NAMALWA (cell line): Measurements from ENCODE around the gene CHD6.

ENCODE experiments used
- DNase-seq: peaks from one replicate; pipeline ENCODE4 v3.0.0-alpha.2; 2015; ENCODE audit warnings: low spot score

Gene CHD6, protein sequence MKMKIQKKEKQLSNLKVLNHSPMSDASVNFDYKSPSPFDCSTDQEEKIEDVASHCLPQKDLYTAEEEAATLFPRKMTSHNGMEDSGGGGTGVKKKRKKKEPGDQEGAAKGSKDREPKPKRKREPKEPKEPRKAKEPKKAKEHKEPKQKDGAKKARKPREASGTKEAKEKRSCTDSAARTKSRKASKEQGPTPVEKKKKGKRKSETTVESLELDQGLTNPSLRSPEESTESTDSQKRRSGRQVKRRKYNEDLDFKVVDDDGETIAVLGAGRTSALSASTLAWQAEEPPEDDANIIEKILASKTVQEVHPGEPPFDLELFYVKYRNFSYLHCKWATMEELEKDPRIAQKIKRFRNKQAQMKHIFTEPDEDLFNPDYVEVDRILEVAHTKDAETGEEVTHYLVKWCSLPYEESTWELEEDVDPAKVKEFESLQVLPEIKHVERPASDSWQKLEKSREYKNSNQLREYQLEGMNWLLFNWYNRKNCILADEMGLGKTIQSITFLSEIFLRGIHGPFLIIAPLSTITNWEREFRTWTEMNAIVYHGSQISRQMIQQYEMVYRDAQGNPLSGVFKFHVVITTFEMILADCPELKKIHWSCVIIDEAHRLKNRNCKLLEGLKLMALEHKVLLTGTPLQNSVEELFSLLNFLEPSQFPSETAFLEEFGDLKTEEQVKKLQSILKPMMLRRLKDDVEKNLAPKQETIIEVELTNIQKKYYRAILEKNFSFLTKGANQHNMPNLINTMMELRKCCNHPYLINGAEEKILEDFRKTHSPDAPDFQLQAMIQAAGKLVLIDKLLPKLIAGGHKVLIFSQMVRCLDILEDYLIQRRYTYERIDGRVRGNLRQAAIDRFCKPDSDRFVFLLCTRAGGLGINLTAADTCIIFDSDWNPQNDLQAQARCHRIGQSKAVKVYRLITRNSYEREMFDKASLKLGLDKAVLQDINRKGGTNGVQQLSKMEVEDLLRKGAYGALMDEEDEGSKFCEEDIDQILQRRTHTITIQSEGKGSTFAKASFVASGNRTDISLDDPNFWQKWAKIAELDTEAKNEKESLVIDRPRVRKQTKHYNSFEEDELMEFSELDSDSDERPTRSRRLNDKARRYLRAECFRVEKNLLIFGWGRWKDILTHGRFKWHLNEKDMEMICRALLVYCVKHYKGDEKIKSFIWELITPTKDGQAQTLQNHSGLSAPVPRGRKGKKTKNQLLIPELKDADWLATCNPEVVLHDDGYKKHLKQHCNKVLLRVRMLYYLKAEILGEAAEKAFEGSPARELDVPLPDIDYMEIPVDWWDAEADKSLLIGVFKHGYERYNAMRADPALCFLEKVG (N-terminal part only)

DNA sequence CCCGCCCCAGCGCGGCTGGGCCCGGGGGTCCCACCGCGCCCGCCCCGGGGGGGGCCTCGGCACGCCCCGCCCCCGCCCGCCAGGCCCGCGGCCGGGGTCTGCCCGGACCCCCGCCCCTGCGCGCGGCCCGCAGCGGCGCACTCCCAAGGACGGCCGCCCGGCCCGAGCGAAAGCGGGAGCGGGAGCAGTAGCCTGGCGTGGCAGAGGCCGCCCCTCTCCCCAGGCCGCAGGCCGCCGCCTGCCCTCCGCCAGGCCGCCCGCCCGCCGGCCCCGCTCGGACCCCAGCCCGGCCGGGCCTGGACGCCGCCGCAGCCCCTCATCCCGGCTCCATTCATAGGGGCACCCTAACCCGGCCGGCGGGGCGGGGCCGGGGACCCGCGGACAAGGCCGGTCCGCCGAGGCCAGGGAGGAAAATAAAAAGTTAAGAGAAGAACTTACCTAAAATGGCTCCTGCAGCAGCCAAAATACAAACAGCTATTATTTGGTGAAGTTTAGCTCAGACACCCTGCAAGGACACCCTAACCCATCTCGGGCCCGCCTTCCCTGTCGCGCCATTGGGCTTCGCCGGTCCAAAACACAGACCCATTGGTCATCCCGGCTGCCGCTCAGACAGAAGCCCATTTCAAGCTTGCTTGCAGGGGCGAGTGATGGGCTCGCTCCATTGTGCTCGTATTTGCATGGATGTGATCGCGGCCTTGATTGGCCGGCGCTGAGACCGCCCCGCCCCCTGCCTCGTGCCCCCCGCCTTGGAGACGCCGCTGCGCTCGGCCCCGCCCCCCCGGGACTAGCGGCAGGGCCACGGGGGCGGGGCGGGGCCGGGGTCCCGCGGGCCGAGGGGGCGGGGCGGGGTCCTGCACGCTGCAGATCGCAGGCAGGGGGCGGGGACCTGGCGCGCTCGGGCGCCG lies at the start of gene CHD6:
Gene CHD6 (minus strand): TSS at position 476 of the 905 bp plus-strand sequence. CDS start 67,040 bp downstream, outside the sequence.
- DNase-seq = peak; percentile 99

DNA sequence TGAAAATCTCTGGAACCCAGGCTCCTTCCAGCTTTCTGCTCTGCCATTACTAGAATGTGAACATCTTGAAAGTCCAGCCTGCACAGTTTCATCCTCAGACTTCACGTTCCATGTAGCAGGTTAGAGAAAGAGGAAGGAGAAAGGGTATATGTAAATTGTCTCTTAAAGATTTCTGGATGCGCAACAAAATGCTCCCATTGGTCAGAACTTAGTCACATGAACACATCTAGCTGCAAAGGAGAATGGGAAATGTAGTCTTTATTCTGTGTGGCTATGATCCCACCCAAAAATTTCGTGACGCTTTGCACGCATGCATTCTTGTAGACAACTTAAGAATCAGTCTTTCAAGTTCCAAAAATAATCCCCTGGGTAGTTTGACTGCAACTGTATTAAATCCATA lies 46.4 kb upstream of the CHD6 start:
- peak; percentile 94 for DNase-seq

DNA sequence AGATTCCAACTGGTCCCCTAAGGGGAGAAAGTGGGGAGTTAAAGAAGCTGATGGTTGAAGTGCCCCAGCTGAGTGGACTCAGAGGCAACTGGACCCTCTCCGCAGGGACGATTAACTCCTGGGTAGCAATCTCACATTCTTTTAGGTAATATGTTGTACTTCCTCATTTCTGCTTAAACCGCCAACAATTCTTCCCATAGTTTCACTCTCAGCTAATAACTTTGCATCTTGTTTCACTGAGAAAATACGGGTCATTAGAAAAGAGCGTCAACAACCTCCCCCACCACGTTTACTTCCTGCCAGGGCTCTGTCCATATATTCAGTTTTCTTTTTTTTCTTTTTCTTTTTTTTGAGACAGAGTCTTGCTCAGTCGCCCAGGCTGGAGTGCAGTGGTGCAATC lies 39.5 kb upstream of the CHD6 start:
- peak; percentile 33 for DNase-seq

DNA sequence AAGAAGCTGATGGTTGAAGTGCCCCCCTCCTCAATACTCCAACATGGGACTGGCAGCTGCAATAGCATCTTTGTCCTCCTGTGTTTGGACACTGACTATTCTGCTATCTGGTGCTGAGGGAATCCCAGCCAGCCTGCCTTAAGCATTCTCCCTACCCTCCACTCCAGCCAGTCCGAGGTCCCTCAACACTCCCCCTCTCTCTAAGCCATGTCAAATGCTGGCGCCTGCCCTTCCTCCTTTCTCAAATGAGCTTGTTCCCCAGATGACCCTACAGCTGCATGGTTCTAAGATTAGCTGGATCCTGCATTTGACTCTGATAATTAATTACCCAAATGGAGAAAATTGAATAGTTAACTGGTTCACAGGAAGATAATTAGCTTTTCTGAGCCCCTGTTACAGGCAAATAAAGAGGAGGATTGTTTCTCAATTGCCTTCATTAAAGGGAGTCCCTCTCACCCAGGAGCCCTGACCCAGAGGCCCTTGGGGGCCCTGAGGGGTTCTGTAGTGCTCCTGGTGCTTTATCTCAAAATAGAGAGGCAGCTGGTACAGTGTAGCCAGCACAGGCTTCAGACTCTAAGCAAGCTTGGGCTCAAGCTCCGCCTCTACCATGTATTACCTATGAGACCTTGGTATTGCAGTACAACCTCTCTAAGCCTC lies 37.9 kb upstream of the CHD6 start:
- DNase-seq = no peak

DNA sequence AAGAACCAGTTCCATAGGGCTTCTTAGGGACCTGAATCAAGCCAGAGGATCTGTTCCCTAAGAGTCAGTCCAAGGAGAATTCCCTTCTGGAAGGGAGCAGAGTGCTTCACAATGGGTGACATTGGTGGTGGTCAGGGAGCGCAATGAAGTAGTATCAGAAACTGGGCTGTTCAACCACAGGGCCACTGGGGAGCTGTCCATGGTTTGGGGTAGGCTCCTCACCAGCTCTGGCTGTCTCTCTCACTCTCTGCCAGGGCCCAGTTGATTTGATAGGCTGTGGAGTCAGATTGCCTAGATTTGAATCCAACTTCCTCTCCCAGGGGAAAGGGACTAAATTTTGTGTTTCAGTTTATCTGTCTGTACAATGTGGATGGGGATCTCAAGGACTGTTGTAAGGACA lies 36.7 kb upstream of the CHD6 start:
- peak; percentile 15 for DNase-seq

DNA sequence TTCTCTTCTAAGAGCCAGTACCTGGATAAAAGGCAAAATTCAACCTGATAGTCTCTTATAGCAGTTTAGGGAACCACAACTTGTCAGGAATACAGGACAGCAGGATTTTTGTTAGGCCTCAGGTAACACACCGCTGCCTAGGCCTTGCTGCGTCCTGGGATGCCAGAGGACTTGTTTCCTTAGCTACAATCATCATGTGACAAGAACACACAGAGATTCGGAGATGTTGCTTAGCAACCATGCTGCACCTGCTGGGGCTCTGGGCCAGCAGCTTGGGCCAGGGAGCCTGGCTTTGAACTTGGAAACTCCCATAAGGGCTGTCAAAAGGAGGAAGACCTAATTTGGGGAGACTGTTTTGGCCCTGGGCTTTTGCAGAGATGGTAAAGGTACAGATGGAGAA lies 36.1 kb upstream of the CHD6 start:
- DNase-seq = peak; percentile 44

DNA sequence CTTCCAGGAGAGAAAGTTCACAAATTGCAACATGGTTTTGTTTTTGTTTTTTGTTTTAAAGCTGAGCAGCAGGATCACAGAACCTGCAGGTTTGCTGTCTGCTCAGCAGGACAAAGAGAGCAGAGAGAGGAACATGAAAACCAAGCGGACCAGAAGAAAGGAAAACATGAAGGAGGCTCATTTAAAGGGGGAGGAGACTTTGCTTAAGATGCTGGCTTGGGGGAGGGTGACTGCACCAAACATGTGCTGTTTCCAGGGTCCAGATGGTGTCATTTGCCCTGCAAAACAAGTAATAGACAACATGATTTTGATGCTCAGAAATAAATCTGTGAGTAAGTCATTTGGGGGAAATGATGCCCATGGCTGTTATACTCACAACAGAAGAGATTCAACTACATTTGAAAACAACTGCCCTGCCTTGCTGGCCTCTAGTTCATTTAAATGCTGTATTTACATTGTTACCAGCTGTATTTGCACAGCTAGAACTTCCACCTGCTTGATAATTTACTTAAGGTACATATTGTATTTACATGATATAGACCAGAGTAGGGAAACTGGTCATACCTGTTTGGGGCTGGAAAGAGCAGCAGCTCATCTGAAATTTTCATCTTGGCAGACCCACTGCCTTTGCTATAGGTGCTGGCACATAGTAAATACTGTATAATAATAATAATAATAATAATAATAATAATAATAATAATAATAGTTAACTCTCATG lies 32.2 kb upstream of the CHD6 start:
- peak; percentile 24 for DNase-seq

DNA sequence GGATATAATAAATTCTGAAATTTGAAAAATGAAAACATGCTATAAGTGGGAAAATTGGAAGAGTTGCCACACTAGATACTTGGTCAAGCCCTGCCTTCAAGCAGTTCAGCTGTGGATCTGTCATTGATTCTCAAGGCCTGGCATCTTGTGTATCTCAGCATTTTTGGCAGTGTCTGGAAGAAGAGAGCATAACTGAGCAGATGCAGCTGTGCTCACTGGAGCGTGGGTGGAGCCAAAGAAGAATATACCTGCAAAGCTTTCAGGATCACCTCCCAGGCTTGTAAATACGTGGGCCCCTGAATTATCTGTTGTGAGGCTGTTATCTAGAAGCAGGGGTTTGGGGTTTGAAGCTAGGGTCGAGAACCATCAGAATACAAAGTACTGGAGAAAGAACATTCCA lies 31.3 kb upstream of the CHD6 start:
- peak; percentile 36 for DNase-seq

DNA sequence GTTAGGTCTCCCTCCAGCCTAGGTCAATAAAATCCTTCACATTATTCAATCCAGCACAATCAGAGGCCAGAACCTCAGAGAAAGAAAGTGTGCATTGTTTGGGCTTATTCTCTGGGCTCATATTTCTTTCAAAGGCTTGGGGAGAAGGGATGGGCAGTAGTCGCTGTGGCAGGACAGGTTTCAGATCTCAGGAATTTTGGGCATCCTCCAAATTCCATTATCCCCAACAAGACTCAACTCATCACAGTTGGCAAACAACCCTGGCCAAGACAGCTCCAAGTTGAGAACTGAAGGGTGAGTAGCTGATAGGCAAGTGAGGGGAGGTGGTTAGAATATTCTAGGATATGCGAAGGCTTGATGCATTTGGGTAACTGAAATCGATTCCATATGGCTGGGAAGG lies 27.2 kb upstream of the CHD6 start:
- no peak for DNase-seq

DNA sequence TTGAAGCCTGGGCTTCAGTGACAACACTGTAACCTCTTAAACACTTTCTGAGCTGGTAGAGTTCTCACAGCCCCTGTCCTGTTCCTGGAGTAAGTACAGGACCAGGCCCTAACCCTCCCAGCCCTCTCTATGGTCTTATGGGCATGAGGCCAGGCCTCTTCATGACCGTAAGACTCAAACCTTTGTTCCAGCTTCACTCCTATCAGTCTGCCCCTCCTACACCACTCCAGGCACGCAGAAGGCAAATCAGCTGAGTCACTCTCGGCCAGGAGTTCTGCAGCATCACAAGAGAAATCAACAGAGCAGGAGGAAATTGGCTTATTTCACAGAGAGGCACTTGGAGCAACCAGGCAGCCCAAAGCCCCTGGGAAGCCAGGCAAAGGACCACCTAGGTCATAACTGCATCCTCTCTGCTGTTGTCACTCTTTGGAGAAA lies 25.3 kb upstream of the CHD6 start:
- no peak for DNase-seq

DNA sequence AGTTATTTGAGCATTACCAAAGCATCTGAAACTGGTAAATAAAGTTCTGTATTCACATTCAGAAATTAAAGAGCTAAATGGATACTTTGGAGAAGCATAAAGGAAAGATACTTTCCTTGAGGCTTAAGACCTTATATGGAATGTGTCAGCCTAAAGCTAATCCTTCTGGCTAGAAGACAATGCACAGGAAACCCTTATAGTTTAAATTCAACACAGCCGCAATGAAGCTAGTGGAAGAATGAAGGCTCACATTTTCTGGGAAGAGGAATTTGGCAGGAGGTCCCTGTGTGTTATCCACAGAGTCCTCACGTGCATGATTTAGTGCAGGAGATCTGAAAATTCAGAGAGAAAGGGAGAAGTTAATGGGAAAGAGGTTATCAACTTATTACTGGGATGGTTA lies 21.5 kb upstream of the CHD6 start:
- no peak for DNase-seq

DNA sequence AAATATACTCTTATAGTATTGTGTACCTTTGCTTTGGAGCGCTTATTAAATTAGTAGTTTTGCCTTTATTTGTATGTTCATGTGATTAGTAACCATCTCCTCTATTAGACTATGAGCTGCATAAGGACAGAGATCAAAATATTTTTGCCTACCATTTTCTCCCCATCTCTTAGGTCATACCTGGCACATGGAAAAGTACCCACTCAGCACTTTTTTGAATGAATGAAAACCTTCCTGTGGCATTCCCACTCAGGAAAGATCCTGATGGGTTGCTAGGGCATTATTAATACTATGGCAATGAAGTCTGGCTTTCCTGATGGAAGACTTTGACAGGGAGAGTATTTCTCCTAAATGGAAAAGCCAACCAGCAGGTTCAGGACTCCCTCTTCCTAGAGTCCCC lies 20.3 kb upstream of the CHD6 start:
- DNase-seq = no peak

DNA sequence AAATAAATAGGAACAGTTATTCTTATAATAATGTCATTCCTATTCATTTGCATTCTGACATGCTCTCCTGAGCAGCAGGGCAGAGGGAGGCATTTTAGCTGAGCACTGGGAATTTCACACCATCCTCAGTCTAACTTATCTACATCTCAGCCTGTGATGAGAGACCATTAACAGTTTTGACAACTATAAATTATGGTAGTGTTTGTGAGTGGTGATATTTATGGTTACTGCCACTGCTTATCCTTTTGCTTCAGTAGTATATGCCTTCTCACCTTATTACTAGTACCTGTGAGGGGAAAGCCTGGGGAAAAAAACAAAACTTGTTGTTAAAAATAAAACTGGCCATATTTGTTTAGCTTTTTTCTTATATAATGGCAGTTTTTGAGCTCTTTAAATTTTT lies 17.0 kb upstream of the CHD6 start:
- DNase-seq = no peak

DNA sequence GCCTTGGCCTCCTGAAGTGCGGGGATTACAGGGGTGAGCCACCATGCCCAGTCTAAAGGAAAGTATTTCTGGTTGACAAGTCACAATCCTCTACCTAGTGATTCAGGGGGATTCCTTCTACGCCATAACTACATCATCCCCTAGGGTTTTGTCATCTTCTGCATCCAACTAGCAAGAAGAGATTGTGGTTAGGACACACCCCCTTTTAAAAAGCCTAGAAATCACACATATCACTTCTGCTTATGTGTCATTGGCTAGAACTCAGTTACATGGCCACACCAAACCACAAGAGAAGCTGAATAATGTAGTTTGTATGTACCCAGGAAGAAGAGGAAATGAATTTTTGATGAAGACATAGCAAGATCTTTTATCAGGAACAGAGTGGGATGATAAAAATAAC lies 14.7 kb upstream of the CHD6 start:
- no peak for DNase-seq

DNA sequence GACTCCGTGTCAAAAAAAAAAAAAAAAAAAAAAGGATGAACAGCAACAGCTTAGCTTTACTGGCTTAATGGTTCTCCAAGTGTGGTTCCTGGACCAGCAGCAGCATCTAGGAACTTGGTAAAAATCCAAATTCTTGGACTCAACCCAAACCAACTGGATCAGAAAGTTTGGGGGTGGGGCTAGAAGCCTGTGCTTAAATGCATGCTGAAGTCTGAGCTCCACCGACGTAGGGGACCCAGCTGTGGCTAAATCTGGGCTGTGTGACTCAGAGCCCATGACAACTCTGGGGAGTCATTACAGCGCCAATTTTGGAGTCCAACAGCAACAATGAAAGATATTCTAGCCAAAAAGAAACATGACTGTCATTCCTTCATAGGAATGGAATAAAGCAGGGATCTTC lies 13.6 kb upstream of the CHD6 start:
- no peak for DNase-seq

DNA sequence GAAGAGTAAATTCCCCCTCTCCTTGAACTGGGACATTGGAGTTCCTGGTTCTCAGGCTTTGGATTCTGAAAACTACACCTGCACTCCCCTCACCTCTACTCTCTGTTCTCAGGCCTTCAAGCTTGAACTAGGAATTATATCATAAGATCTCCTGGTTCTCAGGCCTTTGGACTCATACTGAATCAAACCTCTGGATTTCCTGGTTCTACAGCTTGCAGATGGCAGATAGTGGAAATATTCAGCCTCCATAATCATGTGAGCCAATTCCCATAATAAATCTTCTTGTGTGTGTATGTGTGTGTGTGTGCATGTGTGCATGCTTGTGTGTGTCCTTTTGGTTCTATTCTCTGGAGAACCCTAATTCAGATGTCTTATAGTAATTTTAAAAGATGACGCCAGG lies 12.7 kb upstream of the CHD6 start:
- DNase-seq = no peak

DNA sequence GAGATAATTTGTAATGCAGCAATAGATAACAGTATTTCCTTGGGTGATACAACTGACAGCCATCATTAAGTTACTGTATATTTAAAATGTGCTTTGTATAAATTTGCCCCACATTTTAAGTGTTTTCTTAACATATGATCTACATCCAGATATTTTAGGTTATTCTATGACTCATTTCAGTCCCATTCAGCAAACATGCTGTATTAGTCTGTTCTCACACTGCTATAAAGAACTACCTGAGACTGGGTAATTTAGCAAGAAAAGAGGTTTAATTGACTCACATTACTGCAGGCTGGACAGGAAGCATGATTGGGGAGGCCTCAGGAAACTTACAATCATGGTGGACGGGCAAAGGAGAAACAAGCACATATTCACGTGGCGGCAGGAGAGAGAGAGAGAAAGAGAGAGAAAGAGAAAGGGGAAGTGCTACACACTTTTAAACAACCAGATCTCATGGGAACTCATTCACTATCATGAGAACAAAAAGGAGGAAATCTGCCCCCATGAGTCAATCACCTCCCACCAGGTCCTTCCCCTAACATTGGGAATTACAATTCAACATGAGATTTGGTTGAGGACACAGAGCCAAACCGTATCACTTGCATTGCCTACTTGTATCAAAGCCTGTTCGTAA lies 9.6 kb upstream of the CHD6 start:
- no peak for DNase-seq

DNA sequence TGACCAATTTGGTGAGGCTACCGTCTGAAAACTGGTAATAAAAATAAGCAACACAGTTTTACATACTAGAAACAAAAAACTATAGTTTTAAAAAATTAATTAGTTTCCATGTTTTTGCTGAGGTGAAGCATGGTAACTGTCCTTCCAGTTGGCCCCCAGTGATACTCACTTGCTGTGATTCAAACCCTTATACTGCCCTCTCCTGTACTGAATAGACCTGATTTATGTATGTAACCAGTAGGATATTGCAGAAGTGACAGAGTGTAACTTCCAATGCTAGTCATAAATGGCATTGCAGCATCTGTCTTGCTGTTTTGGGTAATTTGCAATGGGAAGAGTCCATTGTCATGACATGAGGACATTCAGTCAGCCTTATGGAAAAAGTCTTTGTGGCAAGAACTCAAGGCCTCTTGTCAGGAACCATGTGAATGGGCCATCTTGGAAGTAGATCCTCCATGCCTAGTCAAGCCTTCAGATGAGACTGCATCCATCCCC lies 8.9 kb upstream of the CHD6 start:
- DNase-seq = no peak

DNA sequence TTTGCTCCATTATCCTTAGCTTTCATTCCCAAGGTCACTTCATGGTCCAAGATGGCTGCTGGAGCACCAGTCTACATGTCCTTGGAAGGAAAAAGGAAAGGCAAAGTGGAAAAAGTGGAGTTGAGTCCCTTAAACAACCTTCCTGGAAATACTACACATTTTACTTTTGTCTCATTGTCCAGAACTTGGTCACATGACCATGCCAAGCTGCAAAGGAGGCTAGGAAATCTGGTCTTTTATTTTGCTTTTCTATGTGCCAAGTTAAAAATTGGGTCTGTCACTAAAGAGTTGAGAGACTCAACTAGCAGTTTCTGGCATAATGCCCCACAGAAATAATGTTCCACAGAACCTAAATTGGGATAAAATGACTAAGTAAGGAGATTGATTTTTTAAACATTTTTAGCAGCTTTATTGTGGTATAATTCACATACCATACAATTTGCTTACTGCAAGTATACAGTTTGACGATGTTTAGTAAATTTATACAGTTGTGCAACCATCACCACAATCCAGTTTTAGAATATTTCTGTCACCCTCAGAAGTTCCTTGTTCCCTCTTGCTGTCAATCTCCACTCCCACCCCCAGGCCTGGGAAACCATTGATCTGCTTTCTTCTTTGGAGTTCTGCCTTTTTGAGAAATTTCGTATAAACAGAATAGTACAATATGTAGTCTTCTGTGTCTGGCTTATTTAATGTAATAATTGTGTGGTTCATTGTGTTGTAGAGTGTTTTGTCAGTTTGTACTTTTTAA lies 5.6 kb upstream of the CHD6 start:
- no peak for DNase-seq
